Measurements from ENCODE around the gene DDC. TPM values are rescaled to one million over a fixed set of nuclear protein-coding genes. Genes with fewer than 3 reads are reported as not detected.
"Not testable (repeated sequence)": the region's sequence is repeated elsewhere in the genome, so short reads cannot be mapped to it uniquely, and the experiment has no call there.

The DDC gene
- total and polyA plus RNA-seq, 2 donors, result 0.29 to 2.0 TPM

- H3K4me3 ChIP-seq (ENCODE audit: low read depth, low read length); DNase-seq (ENCODE audit: extremely low spot score); H3K36me3 ChIP-seq (ENCODE audit: insufficient read depth); H3K27ac ChIP-seq (ENCODE audit: low read depth); H3K4me1 ChIP-seq (ENCODE audit: insufficient read depth): not testable (repeated sequence)
- 78% methylated on average over 7 of the region's 7 CpGs for whole genome bisulfite sequencing
These were observed 29.9 kb downstream of the DDC start for GRCh38 chr7:50535291-50535711.

GRCh38 chr7:50534690-50535290 lies 30.4 kb downstream of the DDC start:
- no peaks in the 10 kb centered on the region for H3K36me3 ChIP-seq (ENCODE audit: insufficient read depth)
- 63% methylated on average over 12 of the region's 12 CpGs for WGBS
- no peak for DNase-seq (ENCODE audit: extremely low spot score)
- H3K27ac ChIP-seq (ENCODE audit: low read depth), result no peak overlapping the region
- H3K4me1 ChIP-seq (ENCODE audit: insufficient read depth), result no peaks in the 10 kb centered on the region
- no peak overlapping the region for H3K4me3 ChIP-seq (ENCODE audit: low read depth, low read length)

- Histone ChIP-seq H3K4me1 (ENCODE audit: insufficient read depth) (no peaks in the 10 kb centered on the region), H3K36me3 (ENCODE audit: insufficient read depth) (no peaks in the 10 kb centered on the region), H3K27ac (ENCODE audit: low read depth) (no peak overlapping the region), H3K4me3 (ENCODE audit: low read depth, low read length) (no peak overlapping the region)
- 77% methylated on average over 3 of the region's 3 CpGs for WGBS
- DNase-seq (ENCODE audit: extremely low spot score), result no peak
These were observed 31.3 kb downstream of the DDC start for GRCh38 chr7:50533866-50534265.

- Histone ChIP-seq H3K36me3 (ENCODE audit: insufficient read depth) (no peaks in the 10 kb centered on the region), H3K4me1 (ENCODE audit: insufficient read depth) (no peaks in the 10 kb centered on the region), H3K4me3 (ENCODE audit: low read depth, low read length) (no peak overlapping the region), H3K27ac (ENCODE audit: low read depth) (no peak overlapping the region)
- WGBS, result 54% methylated on average over 7 of the region's 7 CpGs
- DNase-seq (ENCODE audit: extremely low spot score), result no peak
These were observed 33.3 kb downstream of the DDC start for GRCh38 chr7:50531928-50532327.

- no peak for DNase-seq (ENCODE audit: extremely low spot score)
These were observed 33.7 kb downstream of the DDC start for GRCh38 chr7:50531401-50531911.

GRCh38 chr7:50530766-50531165 lies 34.4 kb downstream of the DDC start:
- Histone ChIP-seq H3K4me3 (ENCODE audit: low read depth, low read length) (no peak overlapping the region), H3K4me1 (ENCODE audit: insufficient read depth) (no peaks in the 10 kb centered on the region), H3K36me3 (ENCODE audit: insufficient read depth) (no peaks in the 10 kb centered on the region), H3K27ac (ENCODE audit: low read depth) (no peak overlapping the region)
- WGBS, result 97% methylated on average over 1 of the region's 1 CpG
- no peak for DNase-seq (ENCODE audit: extremely low spot score)

More at GRCh38 chr7:50531401-50531911, 33.7 kb downstream of the DDC start:
- Histone ChIP-seq H3K4me1 (ENCODE audit: insufficient read depth) (no peaks in the 10 kb centered on the region), H3K36me3 (ENCODE audit: insufficient read depth) (no peaks in the 10 kb centered on the region), H3K27ac (ENCODE audit: low read depth) (no peak overlapping the region), H3K4me3 (ENCODE audit: low read depth, low read length) (no peak overlapping the region)
- 60% methylated on average over 12 of the region's 12 CpGs for WGBS

GRCh38 chr7:50529093-50529862 lies 35.9 kb downstream of the DDC start:
- DNase-seq (ENCODE audit: extremely low spot score), result no peak
- H3K36me3 ChIP-seq (ENCODE audit: insufficient read depth), result no peaks in the 10 kb centered on the region
- H3K4me1 ChIP-seq (ENCODE audit: insufficient read depth), result no peaks in the 10 kb centered on the region
- H3K27ac ChIP-seq (ENCODE audit: low read depth), result no peak overlapping the region
- 83% methylated on average over 15 of the region's 15 CpGs for WGBS
- no peak overlapping the region for H3K4me3 ChIP-seq (ENCODE audit: low read depth, low read length)

GRCh38 chr7:50528266-50529092 lies 36.7 kb downstream of the DDC start:
- no peak overlapping the region for H3K4me3 ChIP-seq (ENCODE audit: low read depth, low read length)
- H3K4me1 ChIP-seq (ENCODE audit: insufficient read depth), result no peaks in the 10 kb centered on the region
- WGBS, result 37% methylated on average over 11 of the region's 11 CpGs
- no peak for DNase-seq (ENCODE audit: extremely low spot score)
- no peak overlapping the region for H3K27ac ChIP-seq (ENCODE audit: low read depth)
- H3K36me3 ChIP-seq (ENCODE audit: insufficient read depth), result no peaks in the 10 kb centered on the region

- not testable (repeated sequence) for H3K4me3 ChIP-seq (ENCODE audit: low read depth, low read length); DNase-seq (ENCODE audit: extremely low spot score); H3K36me3 ChIP-seq (ENCODE audit: insufficient read depth); H3K4me1 ChIP-seq (ENCODE audit: insufficient read depth); H3K27ac ChIP-seq (ENCODE audit: low read depth)
- 66% methylated on average over 3 of the region's 3 CpGs for WGBS
These were observed 45.9 kb downstream of the DDC start for GRCh38 chr7:50519350-50519749.

- no peak for DNase-seq (ENCODE audit: extremely low spot score)
- 82% methylated on average over 14 of the region's 14 CpGs for WGBS
- no peaks in the 10 kb centered on the region for H3K4me1 ChIP-seq (ENCODE audit: insufficient read depth)
These were observed 51.9 kb downstream of the DDC start for GRCh38 chr7:50513166-50513871.

GRCh38 chr7:50512384-50512783 lies 52.8 kb downstream of the DDC start:
- H3K4me3 ChIP-seq (ENCODE audit: low read depth, low read length), result no peak overlapping the region
- no peak overlapping the region for H3K27ac ChIP-seq (ENCODE audit: low read depth)
- no peak for DNase-seq (ENCODE audit: extremely low spot score)
- H3K36me3 ChIP-seq (ENCODE audit: insufficient read depth), result no peaks in the 10 kb centered on the region
- no peaks in the 10 kb centered on the region for H3K4me1 ChIP-seq (ENCODE audit: insufficient read depth)

More at GRCh38 chr7:50513166-50513871, 51.9 kb downstream of the DDC start:
- Histone ChIP-seq H3K27ac (ENCODE audit: low read depth) (no peak overlapping the region), H3K4me3 (ENCODE audit: low read depth, low read length) (no peak overlapping the region), H3K36me3 (ENCODE audit: insufficient read depth) (no peaks in the 10 kb centered on the region)

- no peak overlapping the region for H3K27ac ChIP-seq (ENCODE audit: low read depth)
- H3K4me1 ChIP-seq (ENCODE audit: insufficient read depth), result no peaks in the 10 kb centered on the region
- WGBS, result 75% methylated on average over 2 of the region's 2 CpGs
- no peaks in the 10 kb centered on the region for H3K36me3 ChIP-seq (ENCODE audit: insufficient read depth)
- no peak overlapping the region for H3K4me3 ChIP-seq (ENCODE audit: low read depth, low read length)
- DNase-seq (ENCODE audit: extremely low spot score), result no peak
These were observed 55.7 kb downstream of the DDC start for GRCh38 chr7:50509459-50509858.

- WGBS, result 73% methylated on average over 5 of the region's 5 CpGs
- no peak overlapping the region for H3K4me3 ChIP-seq (ENCODE audit: low read depth, low read length)
- no peaks in the 10 kb centered on the region for H3K36me3 ChIP-seq (ENCODE audit: insufficient read depth)
- no peak for DNase-seq (ENCODE audit: extremely low spot score)
- H3K4me1 ChIP-seq (ENCODE audit: insufficient read depth), result no peaks in the 10 kb centered on the region
- H3K27ac ChIP-seq (ENCODE audit: low read depth), result no peak overlapping the region
These were observed 56.7 kb downstream of the DDC start for GRCh38 chr7:50508471-50508943.

Data from urinary bladder (tissue), 4 donors.